Activated CD4-positive, alpha-beta T cell treated with anti-CD3 and anti-CD28 coated beads for 1 hour (primary cell): ENCODE data around the gene TAOK3.
"Not testable (repeated sequence)": the region's sequence is repeated elsewhere in the genome, so short reads cannot be mapped to it uniquely, and the experiment has no call there.

Experiments
- DNase-seq: peaks from one replicate; pipeline ENCODE4 v3.0.0-alpha.2; 2020

TAOK3 gene

DNA sequence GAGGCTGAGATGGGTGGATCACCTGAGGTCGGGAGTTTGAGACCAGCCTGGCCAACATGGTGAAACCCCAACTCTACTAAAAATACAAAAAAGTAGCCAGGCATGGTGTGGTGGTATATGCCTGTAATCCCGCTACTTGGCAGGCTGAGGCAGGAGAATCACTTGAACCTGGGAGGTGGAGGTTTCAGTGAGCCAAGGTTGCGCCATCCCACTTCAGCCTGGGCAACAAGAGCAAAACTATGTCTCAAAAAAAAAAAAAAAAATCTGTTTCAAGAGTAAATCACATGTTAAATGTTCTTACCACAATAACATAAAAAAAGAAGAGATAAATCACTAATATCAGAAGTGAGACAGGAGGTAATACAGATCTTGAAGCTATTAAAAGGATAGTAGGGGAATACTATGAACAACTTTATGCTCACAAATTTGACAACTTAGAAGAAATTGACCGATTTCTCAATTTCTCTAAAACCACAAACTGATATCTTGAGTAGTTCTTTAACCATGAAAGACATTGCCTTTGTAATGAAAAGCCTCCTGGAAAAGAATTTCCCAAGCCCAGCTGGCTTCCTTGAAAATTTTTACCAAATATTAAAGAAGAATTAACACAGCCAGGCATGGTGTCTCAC, 37.7 kb downstream of the TAOK3 start:
- no peak for DNase-seq

DNA sequence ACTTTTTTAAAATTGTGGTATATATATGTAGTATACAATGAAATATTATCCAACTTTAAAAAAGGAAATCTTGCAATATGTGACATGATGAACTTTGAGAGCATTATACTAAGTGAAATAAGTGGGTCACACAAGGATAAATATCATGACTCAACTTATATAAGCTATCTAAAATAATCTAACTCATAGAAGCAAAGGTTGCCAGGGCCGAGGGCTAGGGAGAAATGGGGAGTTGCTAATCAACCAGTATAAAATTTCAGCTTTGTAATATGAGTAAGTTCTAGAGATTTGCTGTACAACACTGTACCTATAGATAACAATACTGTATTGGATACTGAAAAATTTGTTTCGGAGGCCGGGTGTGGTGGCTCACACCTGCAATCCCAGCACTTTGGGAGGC, 38.5 kb downstream of the TAOK3 start:
- no peak for DNase-seq

DNA sequence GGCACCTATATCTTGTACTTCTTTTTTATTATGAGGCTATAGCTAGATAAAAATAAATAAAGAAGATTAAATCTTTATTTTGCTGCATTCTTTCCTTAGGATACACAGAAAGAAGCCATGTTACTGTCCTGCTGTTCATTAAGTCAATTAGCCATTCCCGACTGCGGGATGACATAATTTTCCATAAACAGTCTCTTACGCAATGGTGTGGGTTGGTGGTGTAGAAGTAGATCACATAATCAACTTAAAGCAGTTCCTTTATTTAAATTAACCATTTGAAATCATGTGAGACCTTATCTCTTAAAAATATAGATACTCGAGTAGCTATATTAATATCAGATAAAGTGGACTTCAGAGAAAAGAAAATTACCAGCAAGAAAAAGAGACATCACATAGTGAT, 40.2 kb downstream of the TAOK3 start:
- no peak for DNase-seq

DNA sequence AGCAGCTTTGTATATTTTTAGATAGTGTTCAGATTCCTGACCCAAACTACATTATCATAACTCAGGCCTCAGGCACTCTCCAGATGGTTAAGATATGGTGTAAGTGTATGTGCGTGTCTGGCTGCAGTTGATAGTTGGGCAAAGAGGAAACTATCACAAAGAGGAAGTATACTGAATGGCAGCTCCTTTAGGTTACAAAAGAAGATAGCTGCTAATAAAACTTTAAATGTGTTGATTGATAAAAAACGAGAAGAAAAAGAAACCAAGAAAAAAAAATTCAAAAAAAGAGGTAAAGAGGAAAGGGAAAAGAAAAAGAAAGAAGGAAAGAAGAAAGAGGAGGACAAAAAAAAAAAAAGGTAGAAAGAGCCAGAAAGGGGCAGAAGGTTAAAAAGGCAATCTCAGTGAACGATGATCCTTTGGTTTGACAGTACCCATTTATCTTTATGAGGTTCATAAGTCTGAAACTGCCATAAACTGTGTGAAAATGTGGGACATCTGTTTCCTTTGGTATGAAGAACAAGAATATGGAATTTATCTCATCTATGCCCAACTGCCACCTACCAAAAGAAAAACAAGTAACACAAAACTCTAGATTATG, 42.2 kb downstream of the TAOK3 start:
- DNase-seq, result no peak

DNA sequence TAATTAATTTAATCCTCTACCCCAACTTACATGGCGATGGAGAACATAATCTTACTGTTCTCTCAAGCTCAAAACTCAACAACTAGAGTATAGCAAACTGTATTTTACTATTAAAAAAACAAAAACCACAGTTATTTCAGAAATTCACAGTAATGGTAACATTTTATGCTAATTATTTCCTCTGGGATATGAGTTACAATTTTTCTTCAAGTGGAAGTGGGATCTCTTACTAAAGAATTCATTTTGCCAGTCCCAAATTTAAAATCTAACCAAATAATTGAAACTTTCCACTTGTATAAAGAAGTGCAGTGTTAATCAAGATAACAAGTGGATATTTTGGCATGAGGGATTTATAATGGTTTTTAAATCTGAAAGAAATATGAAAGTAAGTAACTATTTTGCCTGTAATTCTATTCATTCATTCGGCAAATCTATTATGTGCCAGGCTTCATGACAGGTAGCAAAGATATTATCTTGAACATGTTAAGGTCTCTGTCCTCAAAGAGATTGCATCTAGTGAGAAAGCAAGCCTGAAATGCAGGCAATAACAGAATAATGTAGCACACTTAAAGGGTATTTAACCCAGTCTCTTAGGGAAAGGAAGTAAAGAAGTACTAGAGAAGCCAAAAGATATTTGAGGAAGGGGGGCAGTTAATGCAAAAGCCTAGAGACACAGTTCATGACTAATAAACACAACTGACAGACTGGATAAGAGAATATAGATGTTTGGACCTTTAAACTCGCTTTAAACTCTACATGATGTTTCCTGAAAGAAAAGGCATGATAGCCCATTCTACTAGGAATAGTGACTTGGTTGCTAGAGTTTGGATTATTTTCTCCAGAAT, 44.0 kb downstream of the TAOK3 start:
- no peak for DNase-seq

DNA sequence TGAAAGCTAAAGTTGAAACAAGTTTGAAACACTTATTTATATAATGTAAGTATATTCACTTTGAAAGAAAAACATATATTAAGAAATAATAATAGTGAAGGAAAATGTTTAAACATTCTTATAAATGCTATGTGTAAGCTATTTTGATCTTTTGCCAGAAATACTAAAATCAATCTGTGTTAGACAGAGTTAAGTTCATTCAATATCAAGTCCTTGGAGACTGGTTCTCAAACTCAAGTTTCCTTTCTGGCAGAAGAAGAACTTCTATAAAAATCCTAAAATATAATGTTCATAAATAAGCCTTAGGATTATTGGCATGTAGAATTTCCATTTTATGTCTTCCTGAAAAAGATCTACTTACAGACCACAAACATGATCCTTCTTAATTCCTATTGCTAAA, 45.3 kb downstream of the TAOK3 start:
- DNase-seq, result no peak

DNA sequence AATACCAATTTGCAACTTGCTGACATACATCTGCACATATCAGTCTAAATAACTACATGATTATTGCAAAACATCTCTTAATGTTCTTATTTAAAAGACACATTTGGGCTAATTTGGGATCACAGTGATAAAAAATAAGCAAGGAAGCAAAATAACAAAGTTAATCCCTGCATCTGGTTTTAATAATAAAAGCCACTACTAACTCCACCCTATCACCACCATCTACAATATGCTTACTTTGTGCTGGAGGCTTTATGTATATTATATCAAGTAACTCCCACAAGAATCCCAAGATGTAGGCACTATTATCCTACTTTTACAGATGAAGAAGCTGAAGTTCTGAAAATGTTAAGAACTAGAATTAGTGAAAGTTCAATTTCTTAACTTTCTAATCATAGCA, 45.7 kb downstream of the TAOK3 start:
- no peak for DNase-seq

DNA sequence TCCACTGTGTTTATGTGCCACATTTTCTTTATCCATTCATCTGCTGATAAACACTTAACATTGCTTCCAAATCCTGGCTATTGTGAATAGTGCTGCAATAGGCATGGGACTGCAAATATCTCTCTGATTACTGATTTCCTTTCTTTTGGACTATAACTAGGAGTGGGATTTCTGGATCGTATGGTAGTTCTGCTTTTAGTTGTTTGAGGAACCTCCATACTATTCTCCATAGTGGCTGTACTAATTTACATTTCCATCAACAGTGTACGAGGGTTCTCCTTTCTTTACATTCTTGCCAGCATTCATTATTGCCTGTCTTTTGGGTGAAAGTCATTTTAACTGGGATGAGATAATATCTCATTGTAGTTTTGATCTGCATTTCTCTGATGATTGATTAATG, 47.6 kb downstream of the TAOK3 start:
- DNase-seq, result no peak

DNA sequence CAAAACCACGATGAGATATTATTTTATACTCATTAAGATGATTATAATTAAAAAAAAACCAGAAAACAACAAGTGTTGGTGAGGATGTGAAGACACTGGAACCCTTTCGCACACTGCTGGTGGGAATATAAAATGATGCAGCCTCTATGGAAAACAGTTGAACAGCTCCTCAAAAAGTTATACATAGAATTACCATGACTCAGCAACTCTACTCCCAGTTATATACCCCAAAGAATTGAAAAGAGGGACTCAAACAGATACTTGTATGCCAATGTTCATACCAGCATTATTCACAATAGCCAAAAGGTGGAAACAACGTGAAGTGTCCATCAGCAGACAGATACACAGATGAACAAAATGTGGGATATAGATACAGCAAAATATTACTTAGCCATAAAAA, 53.1 kb downstream of the TAOK3 start:
- no peak for DNase-seq

DNA sequence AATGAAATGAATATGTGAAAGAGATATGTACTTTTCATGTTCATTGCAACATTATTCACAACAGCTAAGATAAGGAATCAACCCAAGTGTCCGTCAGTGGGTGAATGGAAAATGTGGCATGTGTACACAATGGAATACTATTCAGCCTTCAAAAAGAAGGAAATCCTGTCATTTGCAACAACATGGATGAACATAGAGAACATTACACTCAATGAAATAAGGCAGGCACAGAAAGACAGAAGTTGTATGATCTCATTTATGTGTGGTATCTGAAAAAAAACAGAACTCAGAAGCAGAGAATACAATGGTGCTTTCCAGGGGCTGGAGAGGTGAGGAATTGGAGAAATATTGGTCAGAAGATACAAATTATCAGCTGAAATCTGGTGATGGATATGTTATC, 54.0 kb downstream of the TAOK3 start:
- no peak for DNase-seq

DNA sequence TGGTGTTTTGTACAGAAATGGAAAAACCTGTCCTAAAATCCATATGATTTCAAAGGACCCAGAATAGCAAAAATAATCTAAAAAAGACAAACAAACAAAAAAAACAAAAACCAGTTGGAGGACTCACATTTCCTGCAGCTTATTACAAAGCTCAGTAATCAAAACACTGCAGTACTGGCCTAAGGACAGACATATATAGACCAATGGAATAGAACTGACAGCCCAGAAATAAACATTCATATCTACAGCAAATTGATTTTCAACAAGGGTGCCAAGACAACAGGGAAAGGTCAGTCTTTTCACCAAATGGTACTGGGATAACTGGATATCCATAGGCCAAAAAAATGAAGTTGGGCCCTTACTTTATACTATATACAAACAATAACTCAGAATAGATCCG, 55.0 kb downstream of the TAOK3 start:
- DNase-seq, result no peak

DNA sequence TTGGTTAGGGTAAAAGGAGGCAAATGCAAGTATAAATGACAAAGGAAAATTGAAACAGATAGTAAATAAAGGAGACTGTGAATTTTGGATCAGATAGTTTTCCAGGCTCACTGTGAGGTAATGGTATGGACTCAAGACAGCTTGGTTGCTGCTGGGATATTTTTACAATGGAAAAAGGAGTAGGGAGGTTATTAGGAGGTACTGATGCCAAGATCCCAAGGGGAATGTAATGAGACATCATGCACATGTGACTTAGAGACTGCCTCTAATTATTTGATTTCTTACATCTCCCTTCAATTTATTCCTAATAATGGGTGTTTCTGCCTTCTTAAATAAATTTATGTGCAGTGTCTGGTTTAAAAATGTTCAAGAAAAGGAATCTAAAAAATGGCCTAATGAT, 56.9 kb downstream of the TAOK3 start:
- DNase-seq, result no peak

DNA sequence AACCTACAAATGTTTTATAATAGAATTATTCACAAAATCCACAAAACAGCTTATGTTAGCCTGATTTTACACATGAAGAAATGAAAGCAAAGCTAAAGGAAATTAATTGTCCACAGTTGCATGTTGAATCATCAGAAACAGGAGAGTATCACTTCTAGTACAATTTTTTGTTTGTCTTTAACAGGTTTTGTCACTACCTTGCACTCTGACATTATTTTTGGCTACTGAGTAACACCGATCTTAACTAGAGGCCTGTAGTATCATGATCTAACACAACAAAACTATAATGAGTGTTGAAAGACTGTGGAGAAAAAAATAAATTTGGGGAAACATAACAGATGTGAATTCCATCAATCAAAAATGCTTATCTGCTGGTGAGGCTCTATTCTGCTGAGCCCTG, 60.1 kb downstream of the TAOK3 start:
- no peak for DNase-seq

DNA sequence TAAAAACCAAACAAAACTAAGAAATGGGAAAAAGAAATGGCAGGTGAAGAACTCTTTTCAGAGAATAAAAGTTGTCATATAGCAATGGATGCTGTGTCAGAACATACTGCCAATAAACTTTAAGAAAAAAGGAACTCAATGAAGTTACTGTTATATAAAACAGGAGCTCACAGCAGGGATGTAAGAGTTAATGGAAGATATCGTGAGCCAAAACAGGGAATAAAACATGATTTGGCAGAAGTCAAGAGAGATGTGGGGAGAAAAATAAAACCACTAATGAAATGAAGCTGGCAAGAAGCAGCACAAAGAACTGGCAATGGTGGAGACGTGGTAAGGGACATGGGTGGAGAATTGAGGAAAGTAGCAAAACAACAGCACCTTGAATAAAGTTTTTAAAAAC, 61.0 kb downstream of the TAOK3 start:
- no peak for DNase-seq

DNA sequence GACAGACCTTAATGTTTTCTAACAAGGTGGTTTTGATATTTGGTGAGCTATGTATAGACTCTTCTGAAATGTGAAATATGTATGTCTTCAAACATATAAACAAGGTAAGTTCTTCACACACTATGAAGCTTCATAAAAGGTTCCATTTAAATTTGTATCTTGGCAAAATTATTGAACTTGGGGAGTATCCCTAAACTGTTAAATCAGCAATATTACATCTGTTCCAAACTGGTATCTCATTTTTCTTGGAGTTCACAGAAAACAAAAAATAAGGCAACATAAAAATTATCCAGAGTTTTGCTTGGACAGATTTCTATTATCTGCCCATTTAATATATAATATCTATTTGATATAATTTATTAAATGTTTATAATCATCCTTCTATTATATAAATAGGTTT, 62.4 kb downstream of the TAOK3 start:
- DNase-seq, result no peak

DNA sequence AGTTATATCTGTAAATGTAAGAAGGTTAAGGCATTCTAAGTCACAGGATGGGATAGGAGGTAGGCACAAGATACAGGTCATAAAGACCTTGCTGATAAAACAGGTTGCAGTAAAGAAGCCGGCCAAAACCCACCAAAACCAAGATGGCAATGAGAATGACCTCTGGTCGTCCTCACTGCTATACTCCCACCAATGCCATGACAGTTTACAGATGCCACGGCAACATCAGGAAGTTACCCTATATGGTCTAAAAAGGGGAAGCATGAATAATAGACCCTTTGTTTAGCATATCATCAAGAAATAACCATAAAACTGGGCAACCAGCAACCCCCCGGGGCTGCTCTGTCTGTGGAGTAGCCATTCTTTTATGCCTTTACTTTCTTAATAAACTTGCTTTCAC, 64.7 kb downstream of the TAOK3 start:
- DNase-seq, result not testable (repeated sequence)

DNA sequence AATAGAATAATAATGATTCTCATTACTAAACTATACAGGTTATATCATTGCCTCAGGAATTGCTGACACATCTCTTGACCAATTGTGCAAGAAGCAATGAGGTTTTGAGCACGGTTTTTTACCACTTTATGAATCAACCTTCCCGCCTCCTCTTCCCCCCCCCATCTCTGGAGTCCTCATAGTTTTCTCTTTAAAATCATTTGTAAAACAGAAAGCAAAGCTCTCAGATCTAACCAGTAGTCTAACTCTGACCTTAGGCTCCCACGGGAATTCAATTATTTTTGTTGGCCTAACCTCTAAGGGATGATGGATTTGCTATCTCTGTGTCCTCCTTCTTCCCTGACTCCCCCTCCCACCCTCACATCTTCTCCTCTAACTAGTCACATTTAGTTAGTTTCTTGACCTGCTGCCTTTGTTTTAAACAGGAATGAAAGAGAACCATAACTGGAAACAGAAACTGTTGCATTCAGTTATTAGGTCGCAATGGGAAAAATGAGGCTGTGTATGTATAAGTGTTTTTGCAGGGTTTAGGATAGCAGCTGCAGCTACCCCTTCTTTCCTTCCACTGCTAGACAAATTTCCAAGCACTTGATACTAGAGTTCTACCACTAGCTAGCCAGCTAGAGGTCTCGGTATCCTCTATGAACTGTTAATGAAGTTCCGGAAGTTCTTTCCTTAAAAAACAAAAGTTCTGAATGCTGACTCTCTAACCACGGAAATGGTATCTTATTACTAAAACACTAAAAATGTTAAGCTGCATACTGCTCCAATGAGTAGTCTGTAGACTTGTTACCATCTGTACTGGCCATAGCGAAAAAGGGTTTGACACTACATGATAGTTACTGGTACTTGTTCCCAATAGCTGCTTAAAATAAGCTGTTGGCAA, 65.4 kb downstream of the TAOK3 start:
- DNase-seq, result no peak

DNA sequence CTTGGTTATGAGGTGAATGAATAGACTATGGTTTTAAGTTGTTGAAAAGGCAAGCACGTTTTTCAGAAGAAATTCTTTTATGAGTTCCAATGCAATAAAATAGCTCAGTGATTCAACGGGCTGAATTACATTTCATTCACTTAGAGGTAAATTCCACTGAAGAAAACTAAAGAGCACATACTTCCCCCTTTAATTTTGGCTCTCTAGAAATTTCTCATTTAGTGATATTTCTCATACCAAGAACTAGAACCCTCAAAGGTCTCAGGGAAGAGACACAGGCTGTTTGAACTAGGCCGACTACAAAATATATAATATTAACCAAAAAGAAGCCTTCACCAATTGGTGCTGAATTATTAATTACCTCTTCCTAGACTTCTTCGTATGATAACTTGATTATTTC, 68.6 kb downstream of the TAOK3 start:
- no peak for DNase-seq

DNA sequence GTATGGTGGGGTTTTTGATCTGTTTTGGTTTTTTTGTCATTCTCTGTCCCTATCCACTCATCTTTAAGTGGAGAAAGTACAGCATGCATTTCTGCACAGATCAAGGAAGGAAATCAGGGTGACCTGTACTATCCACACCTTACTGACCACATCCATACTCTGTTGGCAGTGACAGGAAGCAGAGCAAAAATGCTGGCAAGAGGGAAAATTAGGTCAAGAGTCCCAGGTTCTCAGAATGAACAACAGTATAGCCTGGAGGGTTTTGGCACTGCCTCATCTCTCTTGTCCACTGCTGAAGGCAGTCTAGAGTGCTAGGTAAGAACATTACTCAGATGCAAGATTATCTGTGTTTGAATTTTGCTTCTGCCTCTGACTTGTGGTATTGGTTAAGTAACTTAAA, 70.7 kb downstream of the TAOK3 start:
- DNase-seq, result no peak

DNA sequence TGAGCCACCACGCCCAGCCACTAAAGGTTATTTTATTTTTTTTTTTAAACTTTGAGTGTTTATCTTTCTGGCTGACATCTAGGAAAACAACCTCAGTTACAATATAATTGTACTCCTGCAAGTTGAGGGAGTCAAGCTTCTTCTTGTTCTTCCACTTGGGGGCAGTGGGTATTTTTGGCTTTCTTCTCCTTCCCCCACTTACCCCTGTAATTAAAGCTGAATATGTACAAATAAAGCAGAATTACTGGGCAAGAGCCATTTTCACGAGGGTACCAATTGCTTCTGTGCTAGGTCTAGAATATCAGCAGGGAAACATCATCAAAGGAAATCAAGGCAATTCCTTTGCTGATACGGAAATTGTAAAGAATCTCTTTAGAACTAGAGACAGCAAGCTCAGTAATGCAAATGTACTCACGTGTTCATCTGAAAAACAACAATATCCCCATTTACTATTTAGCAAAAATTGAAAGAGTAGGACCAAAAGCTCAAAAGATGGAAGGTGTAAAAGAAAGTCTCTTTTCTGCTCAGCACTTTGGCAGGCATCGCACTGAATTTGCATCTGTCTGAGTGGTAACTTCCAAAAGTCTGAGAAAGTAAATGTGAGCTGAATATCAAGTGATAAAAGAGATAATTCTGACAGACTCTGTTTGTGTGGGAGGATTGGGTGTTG, 72.8 kb downstream of the TAOK3 start:
- DNase-seq, result no peak

DNA sequence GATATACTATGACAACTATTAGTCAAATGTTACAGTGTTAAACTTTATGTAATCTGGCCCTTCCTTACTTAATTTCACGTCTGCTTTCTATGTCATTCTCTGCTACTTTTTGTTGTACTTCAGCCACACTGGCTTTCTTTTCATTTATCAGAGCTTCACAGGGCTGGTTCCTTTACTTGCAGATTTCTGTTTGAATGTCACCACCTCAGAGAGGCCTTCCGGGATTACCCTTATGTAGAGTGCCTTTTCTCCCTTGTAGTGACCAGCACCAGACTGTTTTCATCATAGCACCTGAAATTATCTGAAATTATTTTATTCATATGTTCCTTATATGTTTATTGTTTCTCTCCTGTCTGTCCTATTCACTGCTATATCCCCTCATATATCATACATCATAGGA, 75.4 kb downstream of the TAOK3 start:
- no peak for DNase-seq

DNA sequence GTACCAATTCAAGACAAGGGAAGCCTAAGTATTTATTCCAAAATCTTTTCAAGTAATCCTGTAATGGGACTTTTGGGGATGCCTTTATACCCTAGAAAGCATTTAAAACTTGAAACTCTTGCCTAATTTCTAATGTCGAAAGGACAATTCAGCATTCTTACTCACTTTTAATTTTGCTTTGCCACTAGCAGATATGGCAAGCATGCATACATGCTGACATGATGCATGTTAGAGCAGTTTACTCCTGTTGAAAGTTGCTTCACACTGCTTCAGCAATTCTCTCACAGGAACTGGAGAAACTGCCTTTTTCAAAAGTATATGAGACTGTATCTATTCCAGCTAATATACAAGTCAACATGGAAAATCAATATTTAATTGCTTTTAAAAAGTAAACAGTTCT, 79.9 kb downstream of the TAOK3 start:
- no peak for DNase-seq

DNA sequence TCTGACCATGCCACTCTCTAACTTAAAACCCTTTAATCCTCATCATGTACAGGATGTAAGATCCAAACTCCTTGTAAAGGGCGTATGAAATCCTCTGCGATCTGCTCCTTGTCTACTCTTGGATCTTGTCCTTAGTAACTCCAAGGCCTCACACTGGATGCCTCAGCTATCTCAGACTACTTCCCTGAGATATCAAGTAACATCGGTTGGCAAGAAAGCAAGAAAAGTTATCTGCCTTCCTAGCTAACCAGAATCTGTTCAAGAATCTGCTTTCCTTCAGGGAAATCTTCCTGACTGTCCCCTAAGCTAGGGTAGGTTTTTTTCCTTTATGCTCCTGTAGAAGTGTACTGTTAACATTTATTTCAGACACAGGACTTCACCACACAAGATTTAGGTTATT, 82.6 kb downstream of the TAOK3 start:
- DNase-seq, result no peak
